Calu3 (cell line): ENCODE results near the gene PHLDB3. TPM values are rescaled to one million over a fixed set of nuclear protein-coding genes. Genes with fewer than 3 reads are reported as not detected.
A peak's percentile ranks its signal among the peaks of the same experiment; 100 is the strongest.

Experiments
- BruUV-seq: library from RNA; stranded (reverse); fragments of 400-500 nt; replicated peaks from 2 replicates; lab custom pipeline; 2021; lab: Mats Ljungman, UMichigan
- CTCF ChIA-PET: fragments of 300-600 bp; sonication (Branson Sonifier 250); formaldehyde crosslinking; loops from one replicate; lab custom pipeline; 2022; ENCODE audit warnings: antibody characterized with exemption; lab: Charles Lee
- DNase-seq: peaks from one replicate; pipeline ENCODE4 v3.0.0; 2022
- H3K27ac Mint-ChIP-seq: one replicate; pipeline ENCODE4 v1.8.0; 2022; ENCODE audit warnings: mixed read lengths; ENCODE audit not compliant: unreplicated experiment
- H3K27me3 Mint-ChIP-seq: one replicate; pipeline ENCODE4 v1.8.0; 2022; ENCODE audit warnings: mixed read lengths; ENCODE audit not compliant: unreplicated experiment
- H3K36me3 Mint-ChIP-seq: one replicate; pipeline ENCODE4 v1.8.0; 2022; ENCODE audit warnings: mild to moderate bottlenecking, moderate library complexity, mixed read lengths; ENCODE audit not compliant: insufficient read depth, unreplicated experiment
- H3K4me1 Mint-ChIP-seq: one replicate; pipeline ENCODE4 v1.8.0; 2022; ENCODE audit warnings: mild to moderate bottlenecking, low read depth, mixed read lengths; ENCODE audit not compliant: unreplicated experiment
- H3K4me3 Mint-ChIP-seq: one replicate; pipeline ENCODE4 v1.8.0; 2022; ENCODE audit warnings: mild to moderate bottlenecking, low read depth, moderate library complexity, mixed read lengths; ENCODE audit not compliant: unreplicated experiment
- H3K9me3 Mint-ChIP-seq: one replicate; pipeline ENCODE4 v1.8.0; 2022; ENCODE audit warnings: low read depth, mixed read lengths; ENCODE audit not compliant: unreplicated experiment
- CTCF ChIP-seq: fragments of 200-600 bp; IDR thresholded peaks from one replicate; pipeline ENCODE4 v1.8.0; 2022; ENCODE audit warnings: antibody characterized with exemption; ENCODE audit not compliant: unreplicated experiment
- intact Hi-C: fragments of 100-400 bp; cut with micrococcal nuclease; formaldehyde crosslinking; loops from one replicate; pipeline ENCODE4 v1.10.0; 2022; ENCODE audit not compliant: unreplicated experiment
- total RNA-seq: library from RNA; stranded (reverse); gene quantifications from 2 replicates; pipeline ENCODE4 v1.2.3, GENCODE V29; 2022

PHLDB3 gene
- total RNA-seq, 1 experiment from 2014 or later, result 24.7 TPM

GRCh38 chr19:43498233-43498842 lies 6.2 kb downstream of the PHLDB3 start:
- CTCF ChIA-PET, result interaction anchor here (0.9 kb wide), 1 partner anchor 12 kb away, joined by 5 read pairs; no protein-coding TSS in a partner anchor
- intact Hi-C loops, result no loop called here
- Mint-ChIP-seq H3K9me3 (no peaks in the 10 kb centered on the region), H3K36me3 (peaks cover 6% of the 10 kb centered on the region), H3K4me1 (peaks cover 18% of the 10 kb centered on the region), H3K27me3 (no peaks in the 10 kb centered on the region), H3K4me3 (no peak overlapping the region), H3K27ac (peak overlapping the region; percentile 6)
- no TSS peak for BruUV-seq
- no peak for TF ChIP-seq CTCF
- no peak for DNase-seq

GRCh38 chr19:43496960-43497359 lies 7.6 kb downstream of the PHLDB3 start:
- Mint-ChIP-seq H3K36me3 (no peaks in the 10 kb centered on the region), H3K4me3 (no peak overlapping the region), H3K4me1 (peaks cover 9% of the 10 kb centered on the region), H3K27me3 (no peaks in the 10 kb centered on the region), H3K27ac (no peak overlapping the region), H3K9me3 (no peaks in the 10 kb centered on the region)
- no peak for DNase-seq
- CTCF ChIA-PET, result no interaction called here
- BruUV-seq, result no TSS peak
- TF ChIP-seq CTCF, result no peak
- intact Hi-C loops, result no loop called here

GRCh38 chr19:43495082-43495481 lies 9.5 kb downstream of the PHLDB3 start:
- CTCF ChIA-PET, result interaction anchor here (1.6 kb wide), 1 partner anchor 9 kb away, joined by 6 read pairs; no protein-coding TSS in a partner anchor

GRCh38 chr19:43490759-43491158 lies 13.8 kb downstream of the PHLDB3 start:
- H3K27ac Mint-ChIP-seq, result no peak overlapping the region
- peaks cover 9% of the 10 kb centered on the region for H3K36me3 Mint-ChIP-seq
- intact Hi-C loops, result no loop called here
- BruUV-seq, result no TSS peak
- no peaks in the 10 kb centered on the region for H3K4me1 Mint-ChIP-seq
- no peak for DNase-seq
- CTCF ChIA-PET, result no interaction called here
- no peak for TF ChIP-seq CTCF
- H3K9me3 Mint-ChIP-seq, result no peaks in the 10 kb centered on the region
- H3K4me3 Mint-ChIP-seq, result no peak overlapping the region
- H3K27me3 Mint-ChIP-seq, result no peaks in the 10 kb centered on the region

More at GRCh38 chr19:43495082-43495481, 9.5 kb downstream of the PHLDB3 start:
- no peak for DNase-seq
- Mint-ChIP-seq H3K36me3 (no peaks in the 10 kb centered on the region), H3K27me3 (no peaks in the 10 kb centered on the region), H3K9me3 (no peaks in the 10 kb centered on the region), H3K4me1 (peaks cover 9% of the 10 kb centered on the region), H3K27ac (no peak overlapping the region), H3K4me3 (no peak overlapping the region)
- no TSS peak for BruUV-seq
- no peak for TF ChIP-seq CTCF
- intact Hi-C loops, result no loop called here
